ENCODE data around the gene PHKG2. TPM values are rescaled to one million over a fixed set of nuclear protein-coding genes. Genes with fewer than 3 reads are reported as not detected.

The PHKG2 gene
- polyA plus RNA-seq, 4 donors: 24.9 to 32.7 (median 29.5) TPM

DNA sequence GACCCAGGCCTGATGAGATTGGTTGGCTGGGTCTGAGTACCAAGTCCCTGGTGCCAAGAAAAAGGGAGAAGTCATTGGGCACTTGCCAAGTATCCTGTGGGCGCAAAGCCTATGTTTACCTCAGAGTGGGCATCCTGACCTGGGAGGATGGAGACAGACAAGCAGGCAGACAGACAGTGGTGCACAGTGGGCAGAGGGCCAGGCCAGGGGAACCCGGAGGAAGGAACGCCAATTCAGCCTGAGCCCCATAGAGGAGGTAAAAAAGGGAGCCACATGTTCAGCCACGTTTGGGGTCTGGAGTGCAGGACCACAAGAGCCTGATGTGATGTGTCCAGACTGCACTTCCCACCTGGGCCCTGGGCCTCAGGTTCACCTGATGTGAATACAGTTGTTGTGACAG is 5.4 kb downstream of the PHKG2 start:
- no peak for DNase-seq (ENCODE audit: low read depth in 4 of 4, low spot score in 3 of 4)

DNA sequence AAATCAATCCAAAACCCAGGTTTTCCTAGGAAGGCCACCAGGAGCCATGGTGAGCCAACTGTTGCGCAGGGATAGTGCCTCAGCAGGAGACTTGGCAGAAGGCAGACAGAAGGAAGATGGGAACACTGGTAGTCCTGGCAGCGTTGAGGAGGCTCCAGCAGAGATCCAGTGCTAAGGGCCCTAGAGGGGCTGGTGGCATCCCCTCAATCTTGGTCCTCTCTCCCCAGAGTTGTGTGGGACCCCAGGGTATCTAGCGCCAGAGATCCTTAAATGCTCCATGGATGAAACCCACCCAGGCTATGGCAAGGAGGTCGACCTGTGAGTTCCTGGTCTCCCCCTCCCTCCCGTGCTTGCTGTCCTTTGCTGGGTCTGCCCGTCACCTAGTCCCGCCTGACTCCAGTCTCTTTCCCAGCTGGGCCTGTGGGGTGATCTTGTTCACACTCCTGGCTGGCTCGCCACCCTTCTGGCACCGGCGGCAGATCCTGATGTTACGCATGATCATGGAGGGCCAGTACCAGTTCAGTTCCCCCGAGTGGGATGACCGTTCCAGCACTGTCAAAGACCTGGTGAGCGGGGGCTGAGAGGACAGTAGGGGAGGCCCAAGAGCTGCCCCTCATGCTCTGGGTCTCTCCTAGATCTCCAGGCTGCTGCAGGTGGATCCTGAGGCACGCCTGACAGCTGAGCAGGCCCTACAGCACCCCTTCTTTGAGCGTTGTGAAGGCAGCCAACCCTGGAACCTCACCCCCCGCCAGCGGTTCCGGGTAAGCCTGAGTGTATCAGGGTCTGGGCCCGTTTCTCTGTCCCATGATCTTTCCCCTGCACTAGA is 7.9 kb downstream of the PHKG2 start:
- DNase-seq (ENCODE audit: low read depth in 4 of 4, low spot score in 3 of 4): no peak

DNA sequence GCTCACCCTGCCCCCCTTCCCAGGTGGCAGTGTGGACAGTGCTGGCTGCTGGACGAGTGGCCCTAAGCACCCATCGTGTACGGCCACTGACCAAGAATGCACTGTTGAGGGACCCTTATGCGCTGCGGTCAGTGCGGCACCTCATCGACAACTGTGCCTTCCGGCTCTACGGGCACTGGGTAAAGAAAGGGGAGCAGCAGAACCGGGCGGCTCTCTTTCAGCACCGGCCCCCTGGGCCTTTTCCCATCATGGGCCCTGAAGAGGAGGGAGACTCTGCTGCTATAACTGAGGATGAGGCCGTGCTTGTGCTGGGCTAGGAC is 8.5 kb downstream of the PHKG2 start:
- no peak for DNase-seq (ENCODE audit: low read depth in 4 of 4, low spot score in 3 of 4)

DNA sequence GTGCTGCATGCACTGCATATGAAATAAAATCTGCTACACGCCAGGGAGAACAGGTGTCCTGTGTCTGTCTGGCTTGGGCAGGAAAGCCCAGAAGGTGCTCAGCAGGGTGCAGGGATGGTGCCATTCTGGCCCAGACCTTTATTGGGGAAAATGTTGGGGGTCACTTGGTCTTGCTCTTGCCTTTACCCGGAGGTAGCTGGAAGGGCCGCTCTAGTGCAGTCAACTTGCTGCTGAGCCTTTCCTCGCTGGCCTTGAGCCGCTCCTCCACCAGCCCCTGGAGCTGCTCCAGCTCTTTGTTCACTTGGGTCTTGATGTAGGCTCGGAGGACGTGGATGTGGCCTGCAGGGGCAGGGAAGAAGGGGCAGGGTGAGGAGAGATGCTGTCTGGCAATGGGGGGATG is 9.1 kb downstream of the PHKG2 start:
- no peak for DNase-seq (ENCODE audit: low read depth in 4 of 4, low spot score in 3 of 4)

DNA sequence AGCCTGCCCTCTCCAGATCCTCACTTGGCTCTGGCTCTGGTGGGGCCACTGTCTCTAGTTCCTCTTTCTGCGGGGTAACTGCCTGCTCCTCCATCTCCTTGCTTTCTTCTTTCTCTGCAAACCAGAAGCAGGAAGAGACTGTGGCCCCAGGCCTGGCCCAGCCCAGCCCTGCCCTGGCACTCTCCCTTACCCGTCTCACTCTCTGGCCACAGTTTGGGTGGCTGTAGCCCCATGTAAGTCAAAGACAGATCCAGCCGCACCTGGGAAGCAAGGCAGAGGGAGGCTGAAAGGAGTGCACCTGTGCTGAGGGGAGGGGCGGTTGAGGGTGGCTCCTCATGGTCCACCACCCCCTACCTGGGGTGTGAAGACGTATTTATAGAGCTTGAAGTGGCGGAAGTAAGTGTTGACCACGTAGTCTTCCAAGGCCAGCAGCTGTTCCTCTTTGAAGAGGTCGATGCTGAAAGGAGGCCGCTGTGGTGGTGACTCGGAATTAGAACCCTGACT is 10.8 kb downstream of the PHKG2 start:
- no peak for DNase-seq (ENCODE audit: low read depth in 4 of 4, low spot score in 3 of 4)

DNA sequence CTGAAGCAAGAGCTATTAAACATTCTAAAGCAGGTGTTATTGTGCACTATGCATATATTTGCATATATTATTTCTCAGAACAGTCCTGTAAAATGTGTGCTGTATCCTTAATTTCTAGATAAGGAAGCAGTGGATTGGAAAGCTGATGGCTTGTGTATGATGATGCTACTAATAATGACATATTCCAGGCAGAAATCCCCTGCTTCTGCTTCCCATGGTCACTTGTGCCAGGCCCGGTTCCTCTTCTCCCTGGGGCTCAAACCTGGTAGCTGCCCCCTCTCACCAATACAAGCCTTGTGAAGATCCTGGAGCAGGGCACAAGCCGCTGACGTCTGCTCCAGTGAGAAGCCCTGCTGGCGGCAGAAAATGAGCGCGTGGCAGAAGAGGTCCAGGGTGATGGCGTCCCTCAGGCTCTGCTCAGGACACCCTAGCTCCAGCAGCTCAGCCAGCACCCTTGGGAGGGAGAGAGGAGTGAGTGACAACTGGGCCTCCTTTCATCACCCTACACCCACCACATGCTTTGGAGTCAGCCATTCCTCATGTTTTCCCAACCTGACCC is 11.9 kb downstream of the PHKG2 start:
- no peak for DNase-seq (ENCODE audit: low read depth in 4 of 4, low spot score in 3 of 4)

DNA sequence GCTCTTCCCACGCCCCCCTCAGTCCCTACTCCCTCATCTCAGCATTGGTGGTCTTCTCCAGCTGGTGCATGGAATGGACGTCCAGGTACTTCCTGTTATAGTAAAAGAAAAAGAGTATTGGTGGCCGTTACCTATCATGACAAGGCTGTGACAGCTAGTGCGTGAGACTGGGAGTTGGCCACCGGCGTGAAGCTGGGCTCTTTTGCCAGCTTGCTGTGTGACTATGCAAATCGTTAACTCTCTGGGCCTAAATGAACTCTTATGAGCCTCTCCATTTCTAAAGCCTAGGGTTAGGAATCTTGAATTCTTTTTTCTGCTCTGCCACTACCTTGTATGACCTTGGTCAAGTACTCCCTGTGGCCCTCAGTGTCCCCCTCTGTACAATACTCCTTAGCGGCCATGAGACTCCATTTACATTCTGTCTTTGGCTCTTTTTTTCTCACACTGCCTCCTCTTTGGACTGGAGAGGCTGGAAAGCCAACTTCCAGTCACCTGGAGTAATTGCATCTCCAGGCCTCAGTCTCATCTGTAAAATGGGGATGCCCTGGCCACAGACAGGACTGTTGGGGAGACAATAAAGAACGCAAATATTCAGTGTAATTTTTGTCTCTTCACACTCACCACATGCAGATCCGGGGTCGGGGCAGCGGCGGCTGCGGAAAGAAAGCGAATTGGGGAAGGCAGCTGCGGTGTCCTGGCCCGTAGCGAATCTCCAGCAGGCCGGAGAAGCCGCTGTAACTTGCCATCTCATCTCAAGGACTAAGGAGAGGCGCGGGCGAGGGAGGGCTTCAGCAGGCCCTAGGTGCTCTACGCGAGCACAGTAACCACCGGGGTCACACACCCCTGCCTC is 12.6 kb downstream of the PHKG2 start:
- no peak for DNase-seq (ENCODE audit: low read depth in 4 of 4, low spot score in 3 of 4)

DNA sequence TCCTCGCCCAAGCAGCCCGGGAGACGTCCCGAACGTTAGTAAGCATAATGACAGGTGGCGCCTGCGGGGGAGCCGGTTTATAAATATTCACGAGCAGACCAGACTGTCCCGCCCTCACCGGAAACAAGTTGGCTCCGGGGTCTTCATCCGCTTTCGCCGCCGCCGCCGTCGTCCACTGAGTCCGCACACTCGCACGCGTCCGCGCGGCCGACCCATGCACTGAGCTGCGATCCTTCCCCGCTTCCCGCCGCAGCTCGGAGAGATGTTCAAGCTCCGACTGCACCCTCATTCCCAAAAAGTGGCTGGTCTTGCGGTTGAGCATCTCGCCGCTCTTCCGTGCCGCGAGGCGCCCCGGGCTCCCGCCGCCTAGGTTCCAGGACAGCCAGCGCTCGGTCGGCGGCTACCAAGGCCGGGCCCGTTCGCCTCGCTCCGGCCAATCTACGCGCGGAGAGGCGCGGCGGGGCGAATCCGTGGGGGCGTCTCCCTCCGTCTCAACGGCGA is 13.3 kb downstream of the PHKG2 start:
- no peak for DNase-seq (ENCODE audit: low read depth in 4 of 4, low spot score in 3 of 4)

DNA sequence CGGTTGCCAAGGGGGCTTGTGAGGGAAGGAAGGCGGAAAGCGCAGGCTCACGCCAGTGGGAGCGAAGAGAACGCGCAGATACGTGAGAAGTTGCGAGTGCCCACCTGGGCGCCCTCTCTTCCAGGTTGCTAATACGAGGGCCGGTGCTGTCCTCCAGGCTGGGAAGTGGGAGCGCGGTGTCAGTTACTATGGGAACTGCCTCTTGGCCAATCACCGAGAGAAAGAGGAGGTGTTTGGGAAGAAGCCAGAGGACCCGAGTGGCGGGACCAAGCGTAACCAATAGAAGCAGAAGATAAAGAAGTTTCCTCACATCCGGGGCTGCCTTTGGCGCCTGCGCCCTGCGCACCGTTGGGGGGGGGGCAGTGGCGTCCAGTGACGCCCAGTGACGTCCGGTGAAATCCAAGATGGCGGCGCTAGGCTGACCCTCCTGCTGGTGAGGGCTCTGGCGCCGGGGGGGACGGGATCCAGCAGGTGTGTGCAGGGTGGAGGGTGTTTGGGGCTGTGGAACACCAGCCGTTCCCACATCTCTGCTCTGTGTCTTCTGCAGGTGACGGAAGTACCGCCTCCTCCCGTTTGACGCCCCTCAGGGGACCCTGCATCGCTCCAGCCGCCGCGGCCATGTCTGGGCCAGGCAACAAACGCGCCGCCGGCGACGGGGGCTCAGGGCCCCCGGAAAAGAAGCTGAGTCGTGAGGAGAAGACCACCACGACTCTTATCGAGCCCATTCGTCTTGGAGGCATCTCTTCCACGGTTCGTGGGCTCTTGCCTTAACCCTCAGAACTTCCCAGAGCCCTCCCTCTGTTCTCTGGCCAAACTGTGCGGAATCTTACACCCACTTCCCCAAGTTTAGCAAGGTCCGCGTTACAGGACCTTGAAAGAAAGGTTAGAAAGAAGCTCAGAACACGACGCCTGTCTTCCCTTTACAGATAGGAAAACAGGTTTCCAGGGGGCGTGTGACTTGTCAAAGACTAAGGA is 14.0 kb downstream of the PHKG2 start, which contains the start of the genes CFAP119 and RNF40:
TSS of gene CFAP119 (minus strand) at position 135 of the 975 bp plus-strand sequence. CDS start 314 bp downstream, outside the sequence.
TSS of gene RNF40 (plus strand) at position 395 of the 975 bp plus-strand sequence. CDS start at position 619, 224 bp downstream.
- DNase-seq (ENCODE audit: low read depth in 4 of 4, low spot score in 3 of 4): peak; percentile 96 to 98 (median 97)

DNA sequence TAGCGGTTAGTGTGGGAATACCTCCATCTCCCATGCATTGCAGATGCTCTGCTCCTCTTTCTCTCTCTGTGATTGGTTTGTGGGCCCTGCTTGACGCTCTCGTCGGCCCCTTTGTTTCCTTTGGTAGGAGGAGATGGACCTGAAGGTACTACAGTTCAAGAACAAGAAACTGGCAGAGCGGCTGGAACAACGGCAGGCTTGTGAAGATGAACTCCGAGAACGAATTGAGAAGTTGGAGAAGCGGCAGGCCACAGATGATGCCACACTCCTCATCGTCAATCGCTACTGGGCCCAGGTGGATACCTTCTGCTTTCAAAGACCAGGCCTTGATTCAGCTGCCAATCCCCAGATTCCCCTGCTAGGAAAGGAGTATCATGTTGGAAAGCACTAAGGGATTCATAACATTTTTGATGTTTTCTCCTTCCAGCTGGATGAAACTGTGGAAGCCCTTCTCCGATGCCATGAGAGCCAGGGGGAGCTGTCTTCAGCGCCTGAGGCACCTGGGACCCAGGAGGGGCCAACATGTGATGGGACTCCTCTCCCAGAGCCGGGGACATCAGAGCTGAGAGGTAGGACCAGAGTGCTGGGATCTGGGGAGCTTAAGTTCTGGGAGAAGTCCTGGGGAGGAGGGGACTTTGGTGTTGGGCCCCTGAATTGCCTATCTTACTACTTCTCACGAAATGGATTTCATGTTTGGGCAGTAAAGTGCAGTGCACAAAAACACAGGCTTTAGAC is 14.9 kb downstream of the PHKG2 start:
- DNase-seq (ENCODE audit: low read depth in 4 of 4, low spot score in 3 of 4): no peak

DNA sequence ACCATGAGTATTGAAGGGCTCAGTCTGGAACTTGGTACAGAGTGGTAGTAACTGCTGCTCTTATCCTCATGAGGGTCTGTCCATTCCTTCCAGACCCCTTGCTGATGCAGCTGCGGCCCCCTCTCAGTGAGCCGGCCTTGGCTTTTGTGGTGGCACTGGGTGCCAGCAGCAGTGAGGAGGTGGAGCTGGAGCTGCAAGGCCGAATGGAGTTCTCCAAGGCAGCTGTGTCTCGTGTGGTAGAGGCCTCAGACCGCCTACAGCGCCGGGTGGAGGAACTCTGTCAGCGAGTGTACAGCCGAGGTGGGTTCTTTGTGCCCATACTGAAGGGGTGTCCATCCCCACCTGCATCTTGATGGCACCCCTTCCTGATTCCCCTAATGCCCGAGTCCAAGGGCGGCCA is 15.9 kb downstream of the PHKG2 start:
- no peak for DNase-seq (ENCODE audit: low read depth in 4 of 4, low spot score in 3 of 4)

DNA sequence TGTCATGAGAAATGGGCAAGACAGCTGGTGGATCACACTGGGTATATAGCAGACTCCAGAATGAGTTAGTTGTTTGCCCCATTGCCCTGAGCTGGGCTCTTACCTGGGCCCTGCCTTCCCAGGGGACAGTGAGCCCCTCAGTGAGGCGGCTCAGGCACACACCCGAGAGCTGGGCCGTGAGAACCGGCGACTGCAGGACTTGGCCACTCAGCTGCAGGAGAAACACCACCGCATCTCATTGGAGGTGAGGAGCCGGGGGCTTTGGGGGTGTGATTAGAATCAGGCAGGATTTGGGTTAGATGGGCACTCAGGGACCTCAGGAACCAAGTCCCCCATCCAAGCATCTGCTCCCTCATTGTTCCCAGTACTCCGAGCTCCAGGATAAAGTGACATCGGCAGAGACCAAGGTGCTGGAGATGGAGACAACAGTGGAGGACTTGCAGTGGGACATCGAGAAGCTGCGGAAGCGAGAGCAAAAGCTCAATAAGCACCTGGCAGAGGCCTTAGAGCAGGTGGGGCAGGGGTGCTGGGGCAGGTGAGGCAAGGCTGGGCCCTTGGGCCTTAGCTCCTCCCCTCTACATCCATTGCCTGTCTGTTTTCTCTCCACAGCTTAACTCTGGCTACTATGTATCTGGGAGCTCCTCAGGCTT is 16.7 kb downstream of the PHKG2 start:
- no peak for DNase-seq (ENCODE audit: low read depth in 4 of 4, low spot score in 3 of 4)

DNA sequence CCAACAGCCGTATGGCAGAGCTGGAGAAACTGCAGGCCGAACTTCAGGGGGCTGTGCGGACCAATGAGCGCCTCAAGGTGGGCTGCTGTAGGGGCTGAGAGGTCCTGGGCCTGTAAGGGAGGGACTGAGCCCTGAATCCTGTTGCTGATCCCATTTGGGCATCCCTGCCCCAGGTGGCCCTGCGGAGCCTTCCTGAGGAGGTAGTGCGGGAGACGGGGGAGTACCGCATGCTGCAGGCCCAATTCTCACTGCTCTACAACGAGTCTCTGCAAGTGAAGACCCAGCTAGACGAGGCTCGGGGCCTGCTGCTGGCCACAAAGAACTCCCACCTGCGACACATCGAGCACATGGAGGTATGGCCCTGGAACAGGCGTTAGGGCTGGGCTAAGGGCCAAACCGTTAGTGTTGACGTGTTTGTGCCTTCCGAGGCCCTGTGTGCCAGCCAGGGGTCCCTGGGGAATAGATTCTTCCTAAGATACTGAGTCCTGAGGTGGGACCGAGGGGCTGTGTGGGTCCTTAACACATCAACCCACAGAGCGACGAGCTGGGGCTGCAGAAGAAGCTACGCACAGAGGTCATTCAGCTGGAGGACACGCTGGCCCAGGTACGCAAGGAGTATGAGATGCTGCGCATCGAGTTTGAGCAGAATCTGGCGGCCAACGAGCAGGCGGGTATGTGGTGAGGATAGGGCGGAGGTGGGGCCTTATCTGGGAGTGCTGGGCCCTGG is 18.1 kb downstream of the PHKG2 start:
- DNase-seq (ENCODE audit: low read depth in 4 of 4, low spot score in 3 of 4): no peak

DNA sequence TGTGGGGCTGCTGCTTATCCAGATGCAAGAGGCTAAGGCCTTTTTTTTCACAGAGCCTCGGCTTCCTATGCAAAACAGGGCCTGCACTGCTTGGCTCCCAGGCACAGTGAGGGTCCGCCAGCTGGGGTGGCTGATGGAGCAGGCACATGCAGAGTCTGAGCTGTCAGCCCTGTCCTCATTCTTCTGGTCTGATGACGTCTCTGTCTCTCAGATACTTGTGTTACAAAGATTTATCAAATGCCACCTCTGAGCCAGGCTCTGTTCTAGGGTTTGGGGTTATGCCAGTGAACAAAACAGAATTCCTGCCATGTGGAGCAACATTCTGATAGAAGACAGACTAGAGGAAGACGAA is 18.7 kb downstream of the PHKG2 start:
- DNase-seq (ENCODE audit: low read depth in 4 of 4, low spot score in 3 of 4): no peak

DNA sequence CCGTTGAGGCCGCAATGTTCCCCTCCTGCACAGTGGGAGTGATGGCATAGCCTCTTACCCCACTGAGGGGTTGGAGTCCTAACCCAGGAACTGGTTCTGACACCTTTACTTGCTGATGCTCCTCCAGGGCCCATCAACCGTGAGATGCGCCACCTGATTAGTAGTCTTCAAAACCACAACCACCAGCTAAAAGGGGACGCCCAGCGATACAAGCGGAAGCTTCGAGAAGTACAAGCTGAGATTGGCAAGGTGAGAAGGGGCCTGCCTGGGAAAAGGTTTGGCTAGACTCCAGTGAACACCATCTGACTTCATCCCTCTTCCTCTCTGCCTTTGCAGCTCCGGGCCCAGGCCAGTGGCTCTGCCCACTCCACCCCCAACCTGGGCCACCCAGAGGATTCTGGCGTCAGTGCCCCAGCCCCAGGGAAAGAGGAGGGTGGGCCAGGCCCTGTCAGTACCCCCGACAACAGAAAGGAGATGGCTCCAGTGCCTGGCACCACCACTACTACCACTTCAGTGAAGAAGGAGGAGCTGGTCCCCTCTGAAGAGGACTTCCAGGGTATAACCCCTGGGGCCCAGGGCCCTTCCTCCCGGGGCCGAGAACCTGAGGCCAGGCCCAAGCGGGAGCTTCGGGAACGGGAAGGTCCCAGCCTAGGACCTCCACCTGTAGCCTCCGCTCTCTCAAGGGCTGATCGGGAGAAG is 19.7 kb downstream of the PHKG2 start:
- DNase-seq (ENCODE audit: low read depth in 4 of 4, low spot score in 3 of 4): no peak

DNA sequence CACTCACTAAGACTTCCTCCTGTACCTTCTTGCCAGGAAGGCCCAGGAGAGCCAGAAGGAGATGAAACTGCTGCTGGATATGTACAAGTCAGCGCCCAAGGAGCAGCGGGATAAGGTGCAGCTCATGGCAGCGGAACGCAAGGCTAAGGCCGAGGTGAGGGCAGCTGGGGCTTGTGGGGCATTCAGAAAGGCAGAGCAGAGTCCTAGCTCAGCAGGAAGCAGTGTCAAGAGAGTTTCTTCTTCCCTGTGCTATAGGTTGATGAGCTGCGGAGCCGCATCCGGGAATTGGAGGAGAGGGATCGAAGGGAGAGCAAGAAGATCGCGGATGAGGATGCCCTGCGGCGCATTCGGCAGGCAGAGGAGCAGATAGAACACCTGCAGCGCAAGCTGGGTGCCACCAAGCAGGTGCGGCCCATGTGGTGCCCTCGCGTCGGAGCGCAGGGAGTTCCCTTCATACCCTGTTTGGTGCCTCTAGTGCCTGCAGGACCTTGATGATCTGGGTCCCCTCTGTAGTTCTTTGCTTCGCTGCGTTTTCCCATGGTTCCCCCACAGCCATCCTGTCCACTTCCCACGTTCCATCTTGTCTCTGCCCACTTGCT is 20.5 kb downstream of the PHKG2 start:
- no peak for DNase-seq (ENCODE audit: low read depth in 4 of 4, low spot score in 3 of 4)

All from right renal pelvis (tissue), 4 donors.